ENCODE measurements around the gene BZW2.
"Not testable (repeated sequence)": the region's sequence is repeated elsewhere in the genome, so short reads cannot be mapped to it uniquely, and the experiment has no call there.

BZW2 gene

DNA sequence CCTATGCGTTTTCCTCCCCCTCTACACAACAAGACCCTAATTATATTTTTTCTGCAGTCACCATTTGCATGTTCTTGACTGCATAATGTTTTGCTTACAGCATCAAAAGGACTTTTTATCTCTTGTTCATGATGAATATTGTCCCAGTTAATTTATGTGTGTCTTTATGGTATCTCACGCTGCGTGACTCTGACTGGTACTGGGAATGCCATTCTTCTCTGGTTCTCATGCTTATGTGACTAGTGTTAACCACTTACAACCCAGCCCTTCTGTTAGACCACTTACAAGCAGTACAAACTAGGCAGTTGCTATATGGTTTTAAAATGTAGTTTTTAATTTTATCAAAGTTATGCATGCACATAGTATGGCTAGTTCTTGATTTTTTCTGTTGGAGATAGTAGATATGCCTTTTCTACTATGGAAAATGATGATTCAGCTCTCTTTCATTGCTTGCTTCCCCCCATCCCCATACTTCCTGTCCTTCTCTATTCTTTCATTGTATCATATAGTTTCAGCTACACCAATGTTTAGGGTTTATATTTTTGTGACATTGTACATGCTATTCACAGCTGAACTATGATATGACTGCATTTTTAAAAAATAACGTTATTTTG lies 24.9 kb downstream of the BZW2 start:
- no peak for DNase-seq (ENCODE audit: low read depth in 2 of 2)

GRCh38 chr7:16671811-16672210 lies 25.8 kb downstream of the BZW2 start:
- no peak for DNase-seq (ENCODE audit: low read depth in 2 of 2)

GRCh38 chr7:16675277-16675676 lies 29.3 kb downstream of the BZW2 start:
- DNase-seq (ENCODE audit: low read depth in 2 of 2), result no peak

GRCh38 chr7:16677978-16678494 lies 32.1 kb downstream of the BZW2 start:
- DNase-seq (ENCODE audit: low read depth in 2 of 2), result no peak

GRCh38 chr7:16678645-16679566 lies 32.9 kb downstream of the BZW2 start:
- not testable (repeated sequence) for DNase-seq (ENCODE audit: low read depth in 2 of 2)

GRCh38 chr7:16684935-16685334 lies 39.0 kb downstream of the BZW2 start:
- DNase-seq (ENCODE audit: low read depth in 2 of 2), result no peak

DNA sequence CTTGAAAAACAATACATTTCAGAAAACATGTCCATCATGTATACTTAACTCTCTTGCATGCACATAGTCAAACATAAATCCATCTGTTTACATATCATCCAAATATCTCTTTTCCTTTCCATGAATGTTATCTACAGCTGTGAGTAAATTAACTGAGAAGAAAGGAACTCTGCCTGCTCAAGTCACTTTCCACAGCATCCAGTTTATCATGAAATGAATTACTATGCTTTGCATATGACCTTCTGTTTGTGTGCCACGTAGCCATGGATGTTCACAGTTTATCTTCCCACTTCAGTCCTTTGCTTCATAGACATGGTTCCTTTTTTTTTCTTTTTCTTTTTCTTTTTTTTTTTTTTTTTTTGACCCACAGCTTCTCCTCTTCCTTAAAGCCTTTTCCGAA lies 39.6 kb downstream of the BZW2 start:
- DNase-seq (ENCODE audit: low read depth in 2 of 2), result no peak

DNA sequence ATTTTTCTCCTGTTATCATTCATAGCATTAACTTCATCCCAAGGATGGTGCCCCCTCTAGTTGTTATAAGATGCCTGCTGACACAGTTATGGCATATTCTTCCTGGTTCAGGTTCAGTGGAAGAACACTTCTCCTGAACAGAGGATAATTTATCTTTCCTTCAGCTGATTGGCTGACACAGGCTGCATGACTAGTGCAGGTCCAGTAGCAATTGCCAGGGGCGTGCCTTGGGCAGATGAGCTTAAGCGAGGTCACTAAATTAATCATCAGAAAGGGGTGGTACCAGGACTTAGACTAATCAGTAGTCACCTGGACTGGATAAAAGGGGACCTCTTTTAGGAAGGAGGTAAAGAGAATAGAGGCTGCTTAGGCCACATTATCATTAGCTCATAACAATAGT lies 42.3 kb downstream of the BZW2 start:
- DNase-seq (ENCODE audit: low read depth in 2 of 2), result no peak

- DNase-seq (ENCODE audit: low read depth in 2 of 2), result no peak
Measured at GRCh38 chr7:16691241-16691640, 45.3 kb downstream of the BZW2 start.

- no peak for DNase-seq (ENCODE audit: low read depth in 2 of 2)
Measured at GRCh38 chr7:16693601-16694318, 47.8 kb downstream of the BZW2 start.

GRCh38 chr7:16694806-16695205 lies 48.8 kb downstream of the BZW2 start:
- DNase-seq (ENCODE audit: low read depth in 2 of 2), result no peak

- DNase-seq (ENCODE audit: low read depth in 2 of 2), result no peak
Measured at GRCh38 chr7:16695621-16696237, 49.7 kb downstream of the BZW2 start.

- DNase-seq (ENCODE audit: low read depth in 2 of 2), result no peak
Measured at GRCh38 chr7:16697507-16698199, 51.7 kb downstream of the BZW2 start.

- no peak for DNase-seq (ENCODE audit: low read depth in 2 of 2)
Measured at GRCh38 chr7:16698200-16698905, 52.4 kb downstream of the BZW2 start.

DNA sequence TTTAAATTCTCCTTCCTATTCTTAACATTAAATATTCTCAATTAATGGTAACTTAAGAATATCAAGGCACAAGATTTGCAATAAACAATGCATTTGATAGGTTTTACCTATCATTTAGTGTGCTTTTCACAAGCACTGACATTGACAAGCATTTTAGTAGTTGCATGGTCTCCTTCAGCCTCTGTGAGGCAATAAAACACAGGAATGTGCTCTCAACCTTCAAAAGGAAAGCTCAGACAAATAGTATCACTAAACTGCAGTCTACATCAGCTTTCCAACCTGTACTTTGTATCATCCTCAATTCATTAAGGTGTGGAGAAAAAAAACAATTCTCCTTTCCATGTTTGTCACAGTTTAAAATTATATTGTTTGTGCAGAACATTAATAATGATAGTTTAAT lies 56.5 kb downstream of the BZW2 start:
- no peak for DNase-seq (ENCODE audit: low read depth in 2 of 2)

DNA sequence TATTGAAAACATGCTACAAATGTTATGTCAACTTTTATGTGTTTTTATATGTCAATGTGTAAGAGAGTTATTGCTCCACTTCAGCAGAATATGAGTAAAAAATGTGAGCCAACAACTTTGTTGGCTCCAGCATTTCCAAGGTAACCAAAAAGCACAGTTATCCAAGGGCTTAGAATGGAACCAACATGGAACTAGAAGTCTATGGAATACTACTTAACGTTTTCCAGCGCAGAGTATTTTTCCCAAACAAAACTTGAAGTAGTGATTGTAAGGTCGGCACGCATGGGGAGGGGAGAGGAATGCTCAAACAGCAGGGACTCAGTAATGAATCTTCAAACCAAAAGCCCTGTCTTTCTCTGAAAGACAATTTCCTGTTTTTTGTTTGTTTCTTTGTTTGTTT lies 62.5 kb downstream of the BZW2 start:
- DNase-seq (ENCODE audit: low read depth in 2 of 2), result no peak

DNA sequence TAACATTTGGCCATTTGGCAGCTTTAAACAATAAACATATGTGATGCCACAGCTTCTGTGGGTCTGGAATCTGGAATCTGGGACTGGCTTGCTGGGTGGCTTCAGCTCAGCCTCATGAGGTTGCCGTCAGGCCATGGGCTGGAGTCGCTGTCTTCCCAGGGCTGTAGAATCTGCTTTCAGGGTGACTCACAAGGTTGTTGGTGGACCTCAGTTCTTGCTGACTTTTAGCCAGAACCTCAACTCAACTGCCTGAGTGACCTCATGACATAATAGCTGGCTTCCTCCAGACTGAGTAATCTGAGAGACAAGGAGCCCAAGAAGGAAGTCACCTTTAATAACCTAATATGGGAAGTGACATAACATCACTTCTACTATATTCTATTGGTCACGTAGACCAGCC lies 63.0 kb downstream of the BZW2 start:
- DNase-seq (ENCODE audit: low read depth in 2 of 2), result no peak

DNA sequence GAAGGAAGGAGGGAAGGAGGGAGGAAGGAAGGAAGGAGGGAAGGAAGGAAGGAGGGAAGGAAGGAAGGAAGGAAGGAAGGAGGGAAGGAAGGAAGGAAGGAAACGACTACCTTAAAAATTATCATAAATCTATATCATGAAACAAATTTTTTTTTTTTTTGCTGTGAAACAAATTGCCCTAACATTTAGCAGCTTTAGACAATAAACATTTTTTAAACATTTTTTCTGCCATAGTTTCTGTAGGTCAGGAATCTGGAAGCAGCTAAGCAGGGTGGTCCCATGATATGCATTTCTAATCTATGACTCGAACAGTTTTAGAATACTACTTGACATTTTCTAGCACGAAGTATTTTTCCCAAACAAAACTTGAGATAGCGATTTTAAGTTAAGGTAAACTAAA lies 64.7 kb downstream of the BZW2 start:
- no peak for DNase-seq (ENCODE audit: low read depth in 2 of 2)

DNA sequence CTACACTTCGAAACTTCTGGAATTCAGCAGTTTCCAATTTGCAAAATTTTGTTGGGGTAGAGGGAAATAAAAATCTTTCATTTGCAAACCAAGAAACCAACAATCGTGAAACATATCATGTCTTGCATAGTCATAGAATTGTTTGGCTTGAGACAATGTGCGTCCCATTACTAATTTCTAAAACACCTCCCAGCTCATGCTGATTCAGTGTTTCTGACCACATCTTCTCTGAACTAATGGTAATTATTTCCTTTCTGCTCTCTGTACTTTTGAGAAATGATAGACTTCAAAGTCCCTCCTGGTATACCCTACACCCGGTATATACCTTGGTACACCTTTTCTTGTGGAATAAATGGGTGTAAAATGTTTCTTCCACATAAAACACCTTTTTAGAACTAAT lies 65.7 kb downstream of the BZW2 start:
- no peak for DNase-seq (ENCODE audit: low read depth in 2 of 2)

- DNase-seq (ENCODE audit: low read depth in 2 of 2), result peak in 1 of 2 donors; percentile 10
Measured at GRCh38 chr7:16712916-16713315, 66.9 kb downstream of the BZW2 start.

DNA sequence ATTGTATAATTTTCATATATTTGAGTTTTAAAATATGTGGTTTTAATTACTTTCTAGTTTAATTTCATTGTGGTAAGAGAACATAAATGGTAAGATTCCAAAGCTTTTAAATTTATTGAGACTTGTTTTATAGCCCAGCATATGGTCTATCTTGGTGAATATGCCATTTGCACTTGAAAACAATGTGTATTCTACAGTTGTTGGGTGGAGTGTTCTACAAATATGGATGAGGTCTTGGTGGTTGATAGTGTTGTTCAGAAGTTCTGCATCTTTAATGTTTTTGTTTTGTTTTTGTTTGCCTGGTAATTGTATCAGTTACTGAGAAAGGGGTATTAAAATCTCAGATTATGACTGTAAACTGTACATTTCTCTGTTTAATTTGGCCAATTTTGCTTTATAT lies 69.9 kb downstream of the BZW2 start:
- no peak for DNase-seq (ENCODE audit: low read depth in 2 of 2)
